ENCODE measurements around the gene IPO8. TPM values are rescaled to one million over a fixed set of nuclear protein-coding genes. Genes with fewer than 3 reads are reported as not detected.

The IPO8 gene
- total and polyA plus RNA-seq, 4 donors: 16.9 to 49.3 (median 33.8) TPM

- intact Hi-C loops (cut with DNase I): loop anchor here (10.0 kb wide), 2 partner anchors 98 to 108 kb away; no protein-coding TSS in a partner anchor
- Histone ChIP-seq H3K4me1 (ENCODE audit: control insufficient read depth in 1 of 2, insufficient read depth in 2 of 2, low read length in 2 of 2) (no peaks in the 10 kb centered on the region), H3K36me3 (ENCODE audit: control insufficient read depth in 1 of 2, insufficient read depth in 2 of 2, low read length in 1 of 2) (no peaks in the 10 kb centered on the region), H3K27ac (ENCODE audit: low read depth in 1 of 2, low read length in 2 of 2) (no peak overlapping the region), H3K4me3 (ENCODE audit: low read length in 2 of 2) (no peak overlapping the region), H3K9me3 (ENCODE audit: control insufficient read depth, low read length) (no peaks in the 10 kb centered on the region), H3K27me3 (ENCODE audit: control insufficient read depth in 1 of 2, insufficient read depth in 2 of 2, low read length in 1 of 2) (no peaks in the 10 kb centered on the region)
- peak in 1 of 2 donors; percentile 41 for DNase-seq
- WGBS, 2 donors: 85% methylated on average over 14 of the region's 14 CpGs
- no peak for ATAC-seq (ENCODE audit: low FRiP score)
These were observed 817 bp upstream of the IPO8 start for GRCh38 chr12:30696486-30696885.

GRCh38 chr12:30696103-30696408 lies 387 bp upstream of the IPO8 start:
- H3K27ac ChIP-seq (ENCODE audit: low read depth in 1 of 2, low read length in 2 of 2): peak overlapping the region in 1 of 2 donors; percentile 39
- intact Hi-C loops (cut with DNase I): loop anchor here (10.0 kb wide), 2 partner anchors 99 to 109 kb away; no protein-coding TSS in a partner anchor
- H3K4me3 ChIP-seq (ENCODE audit: low read length in 2 of 2): peak overlapping the region; percentile 67 to 77
- DNase-seq: no peak
- ATAC-seq (ENCODE audit: low FRiP score): no peak
- H3K36me3 ChIP-seq (ENCODE audit: control insufficient read depth in 1 of 2, insufficient read depth in 2 of 2, low read length in 1 of 2): no peaks in the 10 kb centered on the region
- no peaks in the 10 kb centered on the region for H3K4me1 ChIP-seq (ENCODE audit: control insufficient read depth in 1 of 2, insufficient read depth in 2 of 2, low read length in 2 of 2)
- H3K27me3 ChIP-seq (ENCODE audit: control insufficient read depth in 1 of 2, insufficient read depth in 2 of 2, low read length in 1 of 2): no peaks in the 10 kb centered on the region
- H3K9me3 ChIP-seq (ENCODE audit: control insufficient read depth, low read length): no peaks in the 10 kb centered on the region
- 9% methylated on average over 6 of the region's 6 CpGs for WGBS, 2 donors

GRCh38 chr12:30694412-30695198 lies 1.1 kb downstream of the IPO8 start:
- WGBS, 2 donors: 5% methylated on average over 16 of the region's 16 CpGs

GRCh38 chr12:30692470-30692869 lies 3.2 kb downstream of the IPO8 start:
- 58 to 64% methylated on average over 5 of the region's 5 CpGs for WGBS, 2 donors
- no peak overlapping the region for H3K27ac ChIP-seq (ENCODE audit: low read depth in 1 of 2, low read length in 2 of 2)
- intact Hi-C loops (cut with DNase I): loop anchor here (10.0 kb wide), 2 partner anchors 102 to 112 kb away; no protein-coding TSS in a partner anchor

More at GRCh38 chr12:30694412-30695198, 1.1 kb downstream of the IPO8 start:
- H3K27ac ChIP-seq (ENCODE audit: low read depth in 1 of 2, low read length in 2 of 2): no peak overlapping the region
- no peaks in the 10 kb centered on the region for H3K27me3 ChIP-seq (ENCODE audit: control insufficient read depth in 1 of 2, insufficient read depth in 2 of 2, low read length in 1 of 2)
- H3K36me3 ChIP-seq (ENCODE audit: control insufficient read depth in 1 of 2, insufficient read depth in 2 of 2, low read length in 1 of 2): no peaks in the 10 kb centered on the region
- H3K9me3 ChIP-seq (ENCODE audit: control insufficient read depth, low read length): no peaks in the 10 kb centered on the region
- no peaks in the 10 kb centered on the region for H3K4me1 ChIP-seq (ENCODE audit: control insufficient read depth in 1 of 2, insufficient read depth in 2 of 2, low read length in 2 of 2)
- DNase-seq: peak; percentile 58 to 84
- peak; percentile 67 for ATAC-seq (ENCODE audit: low FRiP score)
- H3K4me3 ChIP-seq (ENCODE audit: low read length in 2 of 2): peak overlapping the region; percentile 77 to 87
- intact Hi-C loops (cut with DNase I): loop anchor here (2.0 to 10.0 kb wide), 3 partner anchors 60 to 110 kb away; partner anchors contain the start of gene CAPRIN2 (in 1 of the 2)

GRCh38 chr12:30691122-30691879 lies 4.4 kb downstream of the IPO8 start:
- no peak overlapping the region for H3K4me3 ChIP-seq (ENCODE audit: low read length in 2 of 2)
- H3K36me3 ChIP-seq (ENCODE audit: control insufficient read depth in 1 of 2, insufficient read depth in 2 of 2, low read length in 1 of 2): peaks cover 0 to 2% of the 10 kb centered on the region in 2 donors
- DNase-seq: no peak
- WGBS, 2 donors: 66 to 71% methylated on average over 4 of the region's 4 CpGs
- H3K27ac ChIP-seq (ENCODE audit: low read depth in 1 of 2, low read length in 2 of 2): no peak overlapping the region
- ATAC-seq (ENCODE audit: low FRiP score): no peak
- H3K27me3 ChIP-seq (ENCODE audit: control insufficient read depth in 1 of 2, insufficient read depth in 2 of 2, low read length in 1 of 2): no peaks in the 10 kb centered on the region
- no peaks in the 10 kb centered on the region for H3K4me1 ChIP-seq (ENCODE audit: control insufficient read depth in 1 of 2, insufficient read depth in 2 of 2, low read length in 2 of 2)
- no peaks in the 10 kb centered on the region for H3K9me3 ChIP-seq (ENCODE audit: control insufficient read depth, low read length)
- intact Hi-C loops (cut with DNase I): loop anchor here (10.0 kb wide), 2 partner anchors 104 to 114 kb away; no protein-coding TSS in a partner anchor

More at GRCh38 chr12:30692470-30692869, 3.2 kb downstream of the IPO8 start:
- Histone ChIP-seq H3K4me3 (ENCODE audit: low read length in 2 of 2) (no peak overlapping the region), H3K27me3 (ENCODE audit: control insufficient read depth in 1 of 2, insufficient read depth in 2 of 2, low read length in 1 of 2) (no peaks in the 10 kb centered on the region), H3K36me3 (ENCODE audit: control insufficient read depth in 1 of 2, insufficient read depth in 2 of 2, low read length in 1 of 2) (no peaks in the 10 kb centered on the region), H3K4me1 (ENCODE audit: control insufficient read depth in 1 of 2, insufficient read depth in 2 of 2, low read length in 2 of 2) (no peaks in the 10 kb centered on the region), H3K9me3 (ENCODE audit: control insufficient read depth, low read length) (no peaks in the 10 kb centered on the region)
- ATAC-seq (ENCODE audit: low FRiP score) (no peak), DNase-seq (no peak)

- ATAC-seq (ENCODE audit: low FRiP score) (no peak), DNase-seq (no peak)
- Histone ChIP-seq H3K27me3 (ENCODE audit: control insufficient read depth in 1 of 2, insufficient read depth in 2 of 2, low read length in 1 of 2) (no peaks in the 10 kb centered on the region), H3K36me3 (ENCODE audit: control insufficient read depth in 1 of 2, insufficient read depth in 2 of 2, low read length in 1 of 2) (peaks cover 0 to 2% of the 10 kb centered on the region in 2 donors), H3K27ac (ENCODE audit: low read depth in 1 of 2, low read length in 2 of 2) (no peak overlapping the region), H3K9me3 (ENCODE audit: control insufficient read depth, low read length) (no peaks in the 10 kb centered on the region), H3K4me3 (ENCODE audit: low read length in 2 of 2) (no peak overlapping the region), H3K4me1 (ENCODE audit: control insufficient read depth in 1 of 2, insufficient read depth in 2 of 2, low read length in 2 of 2) (no peaks in the 10 kb centered on the region)
- intact Hi-C loops (cut with DNase I): no loop called here
- 84 to 90% methylated on average over 2 of the region's 2 CpGs for WGBS, 2 donors
These were observed 8.2 kb downstream of the IPO8 start for GRCh38 chr12:30687265-30687986.

GRCh38 chr12:30679241-30679640 lies 16.4 kb downstream of the IPO8 start:
- Histone ChIP-seq H3K9me3 (ENCODE audit: control insufficient read depth, low read length) (no peaks in the 10 kb centered on the region), H3K4me1 (ENCODE audit: control insufficient read depth in 1 of 2, insufficient read depth in 2 of 2, low read length in 2 of 2) (no peaks in the 10 kb centered on the region), H3K27me3 (ENCODE audit: control insufficient read depth in 1 of 2, insufficient read depth in 2 of 2, low read length in 1 of 2) (no peaks in the 10 kb centered on the region), H3K27ac (ENCODE audit: low read depth in 1 of 2, low read length in 2 of 2) (no peak overlapping the region), H3K36me3 (ENCODE audit: control insufficient read depth in 1 of 2, insufficient read depth in 2 of 2, low read length in 1 of 2) (peaks cover 2 to 5% of the 10 kb centered on the region in 2 donors), H3K4me3 (ENCODE audit: low read length in 2 of 2) (no peak overlapping the region)
- intact Hi-C loops (cut with DNase I): loop anchor here in 1 of 2 donors (5.0 kb wide), 1 partner anchor 37 kb away; no protein-coding TSS in a partner anchor
- DNase-seq: no peak
- WGBS, 2 donors: 83 to 87% methylated on average over 1 of the region's 1 CpG
- no peak for ATAC-seq (ENCODE audit: low FRiP score)

- no peak for DNase-seq
- WGBS, 2 donors: 79 to 81% methylated on average over 1 of the region's 1 CpG
- Histone ChIP-seq H3K9me3 (ENCODE audit: control insufficient read depth, low read length) (no peaks in the 10 kb centered on the region), H3K27ac (ENCODE audit: low read depth in 1 of 2, low read length in 2 of 2) (no peak overlapping the region), H3K4me1 (ENCODE audit: control insufficient read depth in 1 of 2, insufficient read depth in 2 of 2, low read length in 2 of 2) (no peaks in the 10 kb centered on the region), H3K36me3 (ENCODE audit: control insufficient read depth in 1 of 2, insufficient read depth in 2 of 2, low read length in 1 of 2) (peaks cover 2 to 5% of the 10 kb centered on the region in 2 donors), H3K4me3 (ENCODE audit: low read length in 2 of 2) (no peak overlapping the region), H3K27me3 (ENCODE audit: control insufficient read depth in 1 of 2, insufficient read depth in 2 of 2, low read length in 1 of 2) (no peaks in the 10 kb centered on the region)
- no peak for ATAC-seq (ENCODE audit: low FRiP score)
- intact Hi-C loops (cut with DNase I): loop anchor here in 1 of 2 donors (5.0 kb wide), 1 partner anchor 36 kb away; no protein-coding TSS in a partner anchor
These were observed 17.4 kb downstream of the IPO8 start for GRCh38 chr12:30678221-30678620.
